ENCODE measurements around the gene CEP112. TPM values are rescaled to one million over a fixed set of nuclear protein-coding genes. Genes with fewer than 3 reads are reported as not detected.

Gene CEP112
- total and polyA plus RNA-seq, 2 of the 13 experiments (the other 11 are each of a cell fraction or from before 2014, with no cell fraction given): 1.2 to 3.4 TPM

- TF ChIP-seq JUNB (CRISPR knock-in tag; IDR thresholded peaks at IDR 0.05; ENCODE audit: borderline replicate concordance) (peak; percentile 93; the same call in 1 of the 2 replicates), SMAD3 (CRISPR knock-in tag; IDR thresholded peaks at IDR 0.05) (peak; percentile 81; the same call in 1 of the 2 replicates), CHD2 (IDR thresholded peaks at IDR 0.05; ENCODE audit: low read depth, low read length) (no peak), ZFP36L2 (CRISPR knock-in tag; IDR thresholded peaks at IDR 0.05) (no peak), ZNF12 (CRISPR knock-in tag; IDR thresholded peaks at IDR 0.05) (no peak; the same call in 1 of the 2 replicates), HOXA5 (CRISPR knock-in tag; IDR thresholded peaks at IDR 0.05) (peak; percentile 57; the same call in 1 of the 2 replicates), KMT2B (CRISPR knock-in tag; IDR thresholded peaks at IDR 0.05) (no peak), ZFP90 (CRISPR knock-in tag; IDR thresholded peaks at IDR 0.05; ENCODE audit: borderline replicate concordance) (no peak), GPN1 (CRISPR knock-in tag; IDR thresholded peaks at IDR 0.05; ENCODE audit: borderline replicate concordance) (no peak), ESRRA (CRISPR knock-in tag; IDR thresholded peaks at IDR 0.05; ENCODE audit: low read depth) (no peak), ZNF556 (CRISPR knock-in tag; IDR thresholded peaks at IDR 0.05; ENCODE audit: borderline replicate concordance) (no peak), SKIL (CRISPR knock-in tag; IDR thresholded peaks at IDR 0.05; ENCODE audit: borderline replicate concordance) (no peak), EZH2 (conservative IDR thresholded peaks at IDR 0.05; ENCODE audit: low read depth, low read length) (no peak), ZFY (CRISPR knock-in tag; IDR thresholded peaks at IDR 0.05) (no peak), HNF1B (CRISPR knock-in tag; IDR thresholded peaks at IDR 0.05) (no peak), JUN (CRISPR knock-in tag; IDR thresholded peaks at IDR 0.05) (no peak), KLF16 (CRISPR knock-in tag; IDR thresholded peaks at IDR 0.05) (peak in 1 of 2 experiments; percentile 49; a peak in 1 of 4 replicates), ZBTB20 (CRISPR knock-in tag; IDR thresholded peaks at IDR 0.05; ENCODE audit: borderline replicate concordance, low read depth) (no peak), ZNF350 (CRISPR knock-in tag; IDR thresholded peaks at IDR 0.05; ENCODE audit: borderline replicate concordance, low read depth) (no peak), IRF2 (CRISPR knock-in tag; IDR thresholded peaks at IDR 0.05) (no peak)
- TF ChIP-seq, protein P1, sequence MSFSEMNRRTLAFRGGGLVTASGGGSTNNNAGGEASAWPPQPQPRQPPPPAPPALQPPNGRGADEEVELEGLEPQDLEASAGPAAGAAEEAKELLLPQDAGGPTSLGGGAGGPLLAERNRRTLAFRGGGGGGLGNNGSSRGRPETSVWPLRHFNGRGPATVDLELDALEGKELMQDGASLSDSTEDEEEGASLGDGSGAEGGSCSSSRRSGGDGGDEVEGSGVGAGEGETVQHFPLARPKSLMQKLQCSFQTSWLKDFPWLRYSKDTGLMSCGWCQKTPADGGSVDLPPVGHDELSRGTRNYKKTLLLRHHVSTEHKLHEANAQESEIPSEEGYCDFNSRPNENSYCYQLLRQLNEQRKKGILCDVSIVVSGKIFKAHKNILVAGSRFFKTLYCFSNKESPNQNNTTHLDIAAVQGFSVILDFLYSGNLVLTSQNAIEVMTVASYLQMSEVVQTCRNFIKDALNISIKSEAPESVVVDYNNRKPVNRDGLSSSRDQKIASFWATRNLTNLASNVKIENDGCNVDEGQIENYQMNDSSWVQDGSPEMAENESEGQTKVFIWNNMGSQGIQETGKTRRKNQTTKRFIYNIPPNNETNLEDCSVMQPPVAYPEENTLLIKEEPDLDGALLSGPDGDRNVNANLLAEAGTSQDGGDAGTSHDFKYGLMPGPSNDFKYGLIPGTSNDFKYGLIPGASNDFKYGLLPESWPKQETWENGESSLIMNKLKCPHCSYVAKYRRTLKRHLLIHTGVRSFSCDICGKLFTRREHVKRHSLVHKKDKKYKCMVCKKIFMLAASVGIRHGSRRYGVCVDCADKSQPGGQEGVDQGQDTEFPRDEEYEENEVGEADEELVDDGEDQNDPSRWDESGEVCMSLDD (CRISPR knock-in tag; IDR thresholded peaks at IDR 0.05; ENCODE audit: borderline replicate concordance): no peak
Observed at GRCh38 chr17:65785109-65785508, 406.8 kb downstream of the CEP112 start (continued).

Data from HepG2 (cell line).